ENCODE data around the gene MMP27. TPM values are rescaled to one million over a fixed set of nuclear protein-coding genes. Genes with fewer than 3 reads are reported as not detected.

The MMP27 gene
- total RNA-seq, 1 experiment from 2014 or later = not detected

GRCh38 chr11:102678022-102678421, 27.5 kb downstream of the MMP27 start:
- CTCF ChIA-PET = no interaction called here
- intact Hi-C loops (cut with micrococcal nuclease; ENCODE audit: unreplicated experiment) = no loop called here
- H3K4me1 ChIP-seq (replicated peaks; ENCODE audit: insufficient read depth) = no peaks in the 10 kb centered on the region
- H4K20me1 ChIP-seq (ENCODE audit: insufficient read depth) = no peaks in the 10 kb centered on the region
- POLR2A ChIA-PET (ENCODE audit: unreplicated experiment) = no interaction called here
- H3K4me2 ChIP-seq = no peak overlapping the region
- H3K27me3 ChIP-seq (ENCODE audit: insufficient read depth, low read depth) = no peaks in the 10 kb centered on the region
- H3F3A ChIP-seq (ENCODE audit: insufficient read depth, low read depth) = no peaks in the 10 kb centered on the region
- no peak for DNase-seq
- H2AFZ ChIP-seq = no peak overlapping the region
- H3K27ac ChIP-seq = no peak overlapping the region
- H3K79me2 ChIP-seq (ENCODE audit: low read depth) = no peaks in the 10 kb centered on the region
- H3K9me2 ChIP-seq (ENCODE audit: insufficient read depth) = no peaks in the 10 kb centered on the region
- H3K4me3 ChIP-seq = no peak overlapping the region
- TF ChIP-seq, protein P1, sequence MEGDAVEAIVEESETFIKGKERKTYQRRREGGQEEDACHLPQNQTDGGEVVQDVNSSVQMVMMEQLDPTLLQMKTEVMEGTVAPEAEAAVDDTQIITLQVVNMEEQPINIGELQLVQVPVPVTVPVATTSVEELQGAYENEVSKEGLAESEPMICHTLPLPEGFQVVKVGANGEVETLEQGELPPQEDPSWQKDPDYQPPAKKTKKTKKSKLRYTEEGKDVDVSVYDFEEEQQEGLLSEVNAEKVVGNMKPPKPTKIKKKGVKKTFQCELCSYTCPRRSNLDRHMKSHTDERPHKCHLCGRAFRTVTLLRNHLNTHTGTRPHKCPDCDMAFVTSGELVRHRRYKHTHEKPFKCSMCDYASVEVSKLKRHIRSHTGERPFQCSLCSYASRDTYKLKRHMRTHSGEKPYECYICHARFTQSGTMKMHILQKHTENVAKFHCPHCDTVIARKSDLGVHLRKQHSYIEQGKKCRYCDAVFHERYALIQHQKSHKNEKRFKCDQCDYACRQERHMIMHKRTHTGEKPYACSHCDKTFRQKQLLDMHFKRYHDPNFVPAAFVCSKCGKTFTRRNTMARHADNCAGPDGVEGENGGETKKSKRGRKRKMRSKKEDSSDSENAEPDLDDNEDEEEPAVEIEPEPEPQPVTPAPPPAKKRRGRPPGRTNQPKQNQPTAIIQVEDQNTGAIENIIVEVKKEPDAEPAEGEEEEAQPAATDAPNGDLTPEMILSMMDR (conservative IDR thresholded peaks at IDR 0.05) = no peak
- TF ChIP-seq EZH2 (IDR thresholded peaks at IDR 0.05; ENCODE audit: low read depth) = no peak
- H3K36me3 ChIP-seq (ENCODE audit: low read depth) = no peaks in the 10 kb centered on the region
- H3K9me3 ChIP-seq (ENCODE audit: insufficient read depth, low read depth) = no peaks in the 10 kb centered on the region; the same call in 1 of the 2 replicates
- no TSS peak for BruUV-seq (replicated peaks)

DNA sequence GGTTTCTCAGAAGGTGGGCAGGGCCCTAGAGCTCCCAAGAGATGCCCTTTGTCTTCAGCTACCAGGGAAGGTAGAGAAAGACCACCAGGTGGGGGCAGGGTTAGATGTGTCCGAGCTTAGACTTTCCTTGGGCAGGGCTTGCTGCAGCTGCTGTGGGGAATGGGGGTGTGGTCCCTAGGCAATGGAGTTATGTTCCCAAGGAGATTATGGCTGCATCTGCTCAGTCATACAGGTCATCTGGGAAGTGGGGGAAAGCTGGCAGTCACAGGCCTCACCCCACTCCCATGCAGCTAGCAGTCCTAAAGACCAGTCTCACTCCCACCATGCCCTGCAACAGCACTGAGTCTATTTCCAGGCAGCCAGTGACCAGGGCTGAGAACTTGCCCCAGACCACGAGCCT, 29.5 kb downstream of the MMP27 start:
- no peak for TF ChIP-seq EZH2 (IDR thresholded peaks at IDR 0.05; ENCODE audit: low read depth)
- TF ChIP-seq, protein P1 (conservative IDR thresholded peaks at IDR 0.05) = no peak
- intact Hi-C loops (cut with micrococcal nuclease; ENCODE audit: unreplicated experiment) = no loop called here
- no peak overlapping the region for H2AFZ ChIP-seq
- POLR2A ChIA-PET (ENCODE audit: unreplicated experiment) = no interaction called here
- no peak overlapping the region for H3K4me3 ChIP-seq
- no TSS peak for BruUV-seq (replicated peaks)
- no peaks in the 10 kb centered on the region; the same call in 1 of the 2 replicates for H3K9me2 ChIP-seq (ENCODE audit: insufficient read depth)
- no peaks in the 10 kb centered on the region for H3K36me3 ChIP-seq (ENCODE audit: low read depth)
- H3K27ac ChIP-seq = no peak overlapping the region
- no peaks in the 10 kb centered on the region for H3K4me1 ChIP-seq (replicated peaks; ENCODE audit: insufficient read depth)
- H4K20me1 ChIP-seq (ENCODE audit: insufficient read depth) = no peaks in the 10 kb centered on the region
- no peaks in the 10 kb centered on the region; the same call in 1 of the 2 replicates for H3K9me3 ChIP-seq (ENCODE audit: insufficient read depth, low read depth)
- no peaks in the 10 kb centered on the region for H3K79me2 ChIP-seq (ENCODE audit: low read depth)
- no peaks in the 10 kb centered on the region for H3F3A ChIP-seq (ENCODE audit: insufficient read depth, low read depth)
- CTCF ChIA-PET = no interaction called here
- H3K4me2 ChIP-seq = no peak overlapping the region
- DNase-seq = no peak
- H3K27me3 ChIP-seq (ENCODE audit: insufficient read depth, low read depth) = no peaks in the 10 kb centered on the region

GRCh38 chr11:102669664-102670063, 35.9 kb downstream of the MMP27 start:
- Histone ChIP-seq H2AFZ (no peak overlapping the region), H3K4me2 (no peak overlapping the region), H3K4me1 (replicated peaks; ENCODE audit: insufficient read depth) (no peaks in the 10 kb centered on the region), H3F3A (ENCODE audit: insufficient read depth, low read depth) (no peaks in the 10 kb centered on the region), H3K27ac (no peak overlapping the region), H3K9me2 (ENCODE audit: insufficient read depth) (no peaks in the 10 kb centered on the region; the same call in 1 of the 2 replicates), H4K20me1 (ENCODE audit: insufficient read depth) (no peaks in the 10 kb centered on the region), H3K79me2 (ENCODE audit: low read depth) (no peaks in the 10 kb centered on the region), H3K27me3 (ENCODE audit: insufficient read depth, low read depth) (no peaks in the 10 kb centered on the region), H3K36me3 (ENCODE audit: low read depth) (no peaks in the 10 kb centered on the region), H3K9me3 (ENCODE audit: insufficient read depth, low read depth) (no peaks in the 10 kb centered on the region), H3K4me3 (no peak overlapping the region)
- ChIA-PET POLR2A (ENCODE audit: unreplicated experiment) (interaction anchor here (0.6 kb wide), 1 partner anchor 413 kb away, joined by 3 read pairs; no protein-coding TSS in a partner anchor), CTCF (no interaction called here)
- no peak for TF ChIP-seq EZH2 (IDR thresholded peaks at IDR 0.05; ENCODE audit: low read depth)
- TF ChIP-seq, protein P1 (conservative IDR thresholded peaks at IDR 0.05) = no peak
- BruUV-seq (replicated peaks) = no TSS peak
- intact Hi-C loops (cut with micrococcal nuclease; ENCODE audit: unreplicated experiment) = loop anchor here (10.0 kb wide), 1 partner anchor 1215 kb away; no protein-coding TSS in a partner anchor
- no peak for DNase-seq
